ENCODE measurements around the gene PHC2. TPM values are rescaled to one million over a fixed set of nuclear protein-coding genes. Genes with fewer than 3 reads are reported as not detected.

The PHC2 gene
- total RNA-seq, 1 donor from 2014 or later: 35.5 TPM

DNA sequence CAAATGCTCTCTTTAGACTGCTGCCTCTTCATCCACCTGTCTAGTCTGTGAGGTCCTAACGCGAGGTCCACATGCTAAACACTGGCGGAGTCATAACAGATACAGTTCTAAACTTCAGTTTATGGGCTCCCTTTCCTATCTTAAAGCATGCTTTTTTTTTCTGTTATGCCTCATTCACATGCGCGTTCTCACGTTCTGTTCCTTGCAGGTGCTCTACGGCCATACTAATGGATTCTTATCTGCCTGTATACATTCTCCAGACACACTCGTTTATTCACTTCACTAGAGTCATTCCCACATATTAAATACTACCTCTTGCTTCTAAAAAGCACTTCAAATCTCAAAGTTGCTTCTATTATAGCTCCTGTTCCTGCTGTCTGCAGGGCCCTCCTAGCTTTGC lies 38.7 kb downstream of the PHC2 start:
- FAIRE-seq (no peak), DNase-seq (ENCODE audit: low spot score in 2 of 2) (no peak)

DNA sequence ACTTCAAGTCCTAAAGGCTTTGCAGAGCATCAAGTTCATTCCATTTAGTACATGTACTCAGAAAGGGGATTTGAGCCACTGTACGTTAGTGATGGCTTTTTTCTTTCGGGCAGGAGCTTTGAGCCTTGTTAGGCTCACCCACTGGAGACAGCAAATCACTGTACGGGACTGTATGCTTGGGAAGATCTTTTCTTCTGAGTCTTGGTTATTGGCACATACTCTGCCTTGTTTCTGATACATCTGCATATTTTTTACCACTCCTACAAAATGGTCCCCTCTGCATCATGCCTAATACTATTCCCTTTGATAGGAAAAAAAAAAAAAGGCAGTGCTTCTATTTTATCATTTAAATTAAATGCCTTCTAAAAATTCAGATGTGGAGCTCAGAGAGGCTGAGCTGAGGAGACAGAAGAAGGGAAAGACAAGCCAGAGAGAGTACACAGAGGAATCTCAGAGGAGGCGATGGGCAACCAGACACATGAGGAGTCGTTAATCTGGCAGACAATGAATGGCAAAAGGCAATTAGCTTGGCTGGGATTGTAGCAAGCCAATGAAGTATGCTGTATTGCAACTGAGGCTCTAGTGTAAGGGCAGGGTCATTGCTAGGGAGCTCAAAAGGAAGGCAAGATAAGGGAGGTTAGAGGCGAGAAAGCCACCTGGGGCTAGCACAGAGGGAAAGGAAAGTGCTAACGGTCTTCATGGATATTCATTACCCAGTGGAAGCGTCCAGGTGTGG lies 39.4 kb downstream of the PHC2 start:
- FAIRE-seq (no peak), DNase-seq (ENCODE audit: low spot score in 2 of 2) (no peak)

DNA sequence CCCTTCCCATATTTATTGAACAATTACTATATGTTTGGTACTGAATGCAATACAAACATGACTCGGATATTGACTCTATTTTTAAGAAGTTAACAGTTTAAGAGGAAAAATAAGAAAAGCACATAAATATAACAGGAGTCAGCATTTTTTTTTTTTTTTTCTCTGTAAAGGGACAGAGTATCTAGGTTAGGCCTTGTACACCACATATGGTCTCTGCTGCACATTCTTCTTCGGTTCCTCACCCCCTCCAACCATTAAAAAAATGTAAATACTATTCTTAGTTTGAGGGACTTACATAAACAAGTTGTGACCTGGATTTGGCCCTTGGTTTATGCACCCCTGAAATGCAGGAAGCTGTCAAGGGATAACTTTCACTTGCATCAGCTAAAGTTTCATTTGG lies 40.4 kb downstream of the PHC2 start:
- DNase-seq (ENCODE audit: low spot score in 2 of 2): no peak

DNA sequence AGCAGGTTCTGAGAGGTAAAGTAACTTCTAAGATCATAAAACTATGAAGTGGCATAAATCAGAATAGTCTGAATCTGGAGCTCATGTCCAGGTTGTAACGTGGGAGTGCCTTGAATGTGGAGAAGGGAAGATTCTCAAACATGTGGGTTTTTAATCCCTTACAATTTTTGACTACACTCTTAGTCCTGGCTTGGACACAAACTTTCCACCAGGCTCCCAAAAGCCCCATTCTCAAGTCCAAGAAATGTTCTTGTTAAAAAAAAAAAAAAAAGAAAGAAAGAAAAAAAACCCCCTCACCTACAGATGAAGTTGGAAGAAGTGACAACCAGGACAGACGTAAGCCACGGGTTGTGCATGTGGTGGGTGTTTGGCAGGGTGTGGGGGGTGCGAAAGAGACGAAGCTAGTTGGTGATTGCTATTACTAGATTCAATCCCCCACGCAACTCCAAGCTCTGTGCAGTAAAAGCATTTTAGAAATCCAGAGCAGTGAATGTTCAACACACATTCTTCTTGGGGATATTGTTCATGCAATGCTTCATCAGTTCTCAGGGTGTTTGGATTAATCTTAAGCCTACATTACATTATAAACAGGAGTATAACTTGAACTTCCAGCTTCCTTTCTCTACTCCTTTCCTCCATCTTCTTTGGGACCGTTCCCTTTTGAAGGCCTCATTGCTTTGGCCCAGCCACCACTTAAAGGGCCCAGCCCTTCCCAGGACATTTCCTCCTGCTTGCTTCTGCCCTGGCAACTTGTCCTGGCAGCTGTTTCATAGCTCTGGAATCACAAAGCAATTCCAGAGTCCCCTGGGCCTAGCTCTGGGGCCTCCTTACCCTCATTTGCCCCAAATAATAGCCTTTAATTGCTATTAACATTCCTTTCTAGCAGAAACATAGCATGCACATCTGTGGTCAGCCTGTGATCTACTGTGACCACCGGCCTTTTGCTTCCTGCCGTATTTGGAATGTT lies 41.8 kb downstream of the PHC2 start:
- DNase-seq (ENCODE audit: low spot score in 2 of 2) (no peak), FAIRE-seq (no peak)

More for the DNA sequence above, 40.4 kb downstream of the PHC2 start:
- FAIRE-seq: no peak

DNA sequence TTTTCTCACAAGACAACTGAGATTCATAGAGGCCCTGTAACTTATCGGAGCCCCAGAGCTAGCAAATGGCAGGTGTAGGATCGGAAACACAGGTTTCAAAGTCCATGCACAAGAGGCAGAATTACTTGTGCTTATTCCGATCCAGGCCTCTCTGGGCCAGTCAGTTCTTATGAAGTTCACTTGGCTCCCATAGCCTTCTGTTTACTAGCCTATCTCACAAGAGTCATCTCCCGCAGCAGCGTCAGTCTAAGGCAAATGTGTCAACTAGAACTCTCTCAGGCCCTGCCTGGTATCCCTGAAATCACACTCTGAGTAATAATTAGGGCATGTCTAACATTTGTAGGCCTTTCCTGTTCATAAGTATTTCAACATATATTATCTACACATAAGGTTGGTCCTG lies 43.3 kb downstream of the PHC2 start:
- FAIRE-seq (no peak), DNase-seq (ENCODE audit: low spot score in 2 of 2) (no peak)

DNA sequence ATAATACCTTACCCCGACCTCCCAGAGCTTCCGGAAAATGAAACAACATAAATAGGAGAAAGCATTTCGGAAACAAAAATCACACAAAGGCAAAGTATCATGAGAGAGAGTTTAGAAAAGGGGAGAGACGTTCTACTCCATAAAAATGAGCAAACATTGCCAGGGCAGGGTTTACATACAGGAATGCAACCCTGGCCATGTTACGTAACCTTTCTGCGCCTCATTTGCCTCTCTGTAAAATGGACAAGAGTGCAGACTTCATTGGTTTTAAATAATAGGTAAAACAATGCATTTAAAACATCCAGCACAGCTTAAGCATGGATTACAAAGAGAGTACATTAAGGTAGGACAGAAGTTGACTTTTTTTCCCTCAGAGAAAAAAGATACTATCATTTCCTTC lies 45.6 kb downstream of the PHC2 start:
- DNase-seq (ENCODE audit: low spot score in 2 of 2) (no peak), FAIRE-seq (no peak)

DNA sequence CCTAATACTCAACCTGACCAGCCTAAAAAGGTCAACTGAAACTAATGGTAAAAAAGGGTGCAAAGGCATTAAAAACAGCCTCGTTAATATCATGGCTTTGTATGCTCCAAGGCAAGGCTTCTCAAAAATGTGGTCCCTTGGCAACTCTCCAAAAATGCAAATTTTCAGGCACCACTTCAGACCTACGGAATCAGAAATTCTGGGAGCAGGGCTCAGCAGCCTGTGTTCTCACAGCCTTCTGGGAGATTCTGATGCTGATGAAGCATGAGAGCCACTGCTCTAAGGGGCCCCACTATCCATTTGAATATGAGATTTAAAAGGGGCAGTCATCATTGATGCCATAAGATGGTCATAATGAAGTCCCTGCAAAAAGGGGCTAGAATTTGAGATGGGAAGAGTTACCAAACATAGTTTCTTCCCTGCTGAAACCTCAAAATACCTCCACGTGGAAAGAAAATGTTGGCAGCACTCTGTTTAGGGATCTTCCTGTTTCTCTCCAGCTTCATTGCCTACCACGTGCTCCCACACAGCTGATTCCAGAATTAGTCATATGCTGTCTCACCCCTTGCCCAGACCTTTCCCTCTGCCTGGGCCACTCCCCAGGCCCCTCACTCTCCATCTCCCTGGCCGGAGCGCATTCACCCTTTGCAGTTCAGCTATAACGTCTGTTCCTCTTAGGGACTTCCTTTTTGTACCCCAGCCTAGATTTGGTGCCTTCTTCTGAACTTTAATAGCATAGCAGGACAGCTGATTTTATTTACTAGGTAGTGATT lies 46.7 kb downstream of the PHC2 start:
- FAIRE-seq: no peak

DNA sequence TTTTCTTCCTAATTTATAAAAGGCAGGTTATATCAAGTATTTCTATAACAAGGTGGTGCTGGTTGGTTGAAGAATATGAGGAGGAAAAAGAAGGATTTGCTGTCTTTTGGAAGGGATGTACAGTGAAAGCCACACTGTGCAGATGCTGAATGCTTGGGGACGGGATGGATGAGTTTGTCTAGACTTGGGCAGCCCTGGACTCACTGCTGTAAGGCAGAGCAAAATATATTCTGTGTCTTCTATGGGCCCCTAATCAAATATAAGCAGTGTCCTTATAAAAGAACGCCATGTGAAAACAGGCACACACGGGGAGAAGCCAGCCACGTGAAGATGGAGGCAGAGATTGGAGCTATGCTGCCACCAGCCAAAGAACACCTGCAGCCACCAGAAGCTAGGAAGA lies 47.4 kb downstream of the PHC2 start:
- FAIRE-seq: no peak
- DNase-seq (ENCODE audit: low spot score in 2 of 2): no peak

More for the DNA sequence above, 46.7 kb downstream of the PHC2 start:
- DNase-seq (ENCODE audit: low spot score in 2 of 2): no peak

DNA sequence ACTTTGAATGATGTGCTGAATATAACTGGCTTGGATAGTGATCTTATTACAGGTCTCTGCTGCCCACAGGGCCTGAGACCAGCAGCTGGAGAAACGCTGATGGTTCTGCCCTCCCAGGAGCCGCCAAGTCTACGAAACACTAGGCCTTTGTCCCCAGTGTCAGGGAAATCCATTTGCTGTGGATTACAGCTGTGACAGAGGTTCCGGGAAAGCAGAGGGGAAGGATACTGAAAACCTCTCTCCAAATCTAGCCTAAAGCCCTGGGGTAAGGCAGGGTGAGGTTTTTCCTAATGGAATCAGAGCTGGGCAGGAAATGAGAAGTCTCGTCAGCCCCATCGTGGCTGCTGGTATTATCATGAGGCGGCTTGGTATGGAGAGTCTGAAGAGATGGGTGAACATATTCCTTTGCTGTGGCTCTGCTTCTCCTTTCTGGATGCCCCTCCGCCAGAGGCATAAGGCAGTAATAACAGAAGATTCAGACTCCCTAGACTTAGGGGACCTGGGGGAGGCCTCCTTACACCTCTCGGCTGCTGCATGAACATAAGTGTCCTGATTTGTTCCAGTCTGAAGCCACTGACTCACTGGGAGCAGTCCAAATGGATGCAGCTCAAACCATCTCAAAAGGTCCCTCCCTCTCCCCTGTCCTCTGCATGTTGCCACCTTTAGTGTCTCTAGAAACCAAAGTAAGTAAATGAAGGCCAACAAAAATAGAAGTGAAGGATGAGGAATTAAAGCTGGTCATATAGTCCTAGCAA lies 48.1 kb downstream of the PHC2 start:
- no peak for FAIRE-seq
- no peak for DNase-seq (ENCODE audit: low spot score in 2 of 2)

DNA sequence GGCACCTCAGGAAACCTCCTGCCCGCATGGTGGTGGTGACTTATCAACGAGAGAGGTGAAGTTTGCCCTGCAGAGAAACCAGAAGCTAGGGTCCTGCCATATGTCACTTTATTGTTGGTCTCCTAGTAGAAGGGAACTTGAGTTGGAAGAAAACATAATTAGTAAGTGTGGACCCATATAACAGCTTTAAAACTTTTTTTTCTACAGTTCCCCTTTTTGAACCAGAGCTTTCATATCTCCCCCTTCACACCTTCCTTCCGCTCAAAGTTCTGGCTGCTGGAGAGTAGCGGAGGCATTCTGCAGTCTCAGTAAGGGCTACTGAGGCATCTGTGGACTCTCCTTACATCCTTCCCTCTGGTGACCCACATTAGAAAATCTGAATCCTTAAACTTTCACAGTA lies 48.9 kb downstream of the PHC2 start:
- DNase-seq (ENCODE audit: low spot score in 2 of 2) (no peak), FAIRE-seq (no peak)

DNA sequence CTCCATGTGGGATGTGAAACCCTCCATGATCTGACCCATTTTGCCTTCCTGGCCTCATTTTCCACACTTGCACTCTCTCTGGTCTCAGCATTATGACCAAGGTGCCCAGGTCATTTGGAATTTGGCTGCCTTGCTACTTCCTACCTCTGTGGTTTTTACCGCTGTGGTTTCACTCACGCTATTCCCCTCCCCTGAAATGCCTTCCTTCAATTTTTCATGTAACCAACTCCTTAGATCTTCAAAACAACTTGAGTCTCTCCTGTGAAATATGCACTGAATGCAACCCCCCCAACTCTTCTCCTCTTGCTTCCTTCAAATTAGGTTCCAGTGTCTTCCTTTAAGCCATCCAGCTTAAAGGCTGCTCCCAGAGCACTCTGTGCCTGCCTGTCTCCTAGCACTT lies 50.1 kb downstream of the PHC2 start:
- no peak for DNase-seq (ENCODE audit: low spot score in 2 of 2)
- no peak for FAIRE-seq

DNA sequence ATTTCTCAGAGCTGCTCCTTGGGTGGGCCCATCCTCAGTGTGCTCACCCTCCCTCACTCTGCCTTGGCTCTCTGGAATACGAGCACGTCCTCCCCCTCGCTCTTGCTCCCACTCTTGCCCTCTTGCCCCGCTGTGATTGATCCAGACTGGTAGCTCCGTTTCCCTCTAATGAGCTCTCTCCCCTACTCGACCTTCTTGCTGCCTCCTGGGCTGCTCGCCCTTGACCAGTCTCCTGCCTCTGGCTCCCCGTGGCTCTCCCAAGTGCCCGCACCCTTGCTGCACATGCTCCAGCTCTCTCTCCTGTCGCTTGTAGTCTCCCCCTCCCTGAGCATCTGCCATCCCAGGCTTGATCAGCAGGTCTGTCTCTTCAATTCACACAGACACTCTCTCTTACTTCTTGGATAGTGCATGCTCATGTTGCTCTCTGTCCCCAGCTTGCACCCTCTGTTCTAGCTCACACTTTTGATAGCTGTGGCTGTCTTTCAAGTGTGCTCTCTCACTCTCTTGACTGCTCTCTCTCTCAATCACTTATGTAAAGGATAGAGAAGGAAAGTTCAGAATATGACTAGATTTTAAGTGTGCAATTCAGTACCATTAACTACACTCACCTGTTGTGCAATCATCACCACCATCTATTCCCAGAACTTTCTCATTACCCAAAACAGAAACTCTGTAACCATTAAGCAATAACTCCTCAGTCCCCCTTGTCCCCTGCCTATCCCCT lies 51.1 kb downstream of the PHC2 start:
- DNase-seq (ENCODE audit: low spot score in 2 of 2) (no peak), FAIRE-seq (no peak)

DNA sequence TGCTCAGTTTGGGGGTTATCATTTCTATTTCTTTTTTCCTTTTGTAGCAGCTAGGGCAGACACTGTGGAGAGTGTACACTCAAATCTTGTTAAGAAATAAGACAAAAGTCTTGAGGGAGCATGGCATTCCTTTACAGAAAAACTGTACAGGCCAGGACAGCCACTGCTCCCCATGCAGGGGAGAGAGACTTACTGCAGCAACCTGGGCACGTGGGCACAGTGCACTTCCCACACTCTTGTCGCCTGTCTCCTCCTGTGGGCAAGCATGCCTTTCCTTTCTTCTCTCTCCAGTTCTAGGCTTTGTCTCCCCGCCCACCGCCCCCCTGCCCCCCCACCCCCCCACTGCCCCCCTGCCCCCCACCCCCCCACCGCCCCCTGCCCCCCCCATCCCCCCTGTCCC lies 51.9 kb downstream of the PHC2 start:
- DNase-seq (ENCODE audit: low spot score in 2 of 2) (no peak), FAIRE-seq (no peak)

DNA sequence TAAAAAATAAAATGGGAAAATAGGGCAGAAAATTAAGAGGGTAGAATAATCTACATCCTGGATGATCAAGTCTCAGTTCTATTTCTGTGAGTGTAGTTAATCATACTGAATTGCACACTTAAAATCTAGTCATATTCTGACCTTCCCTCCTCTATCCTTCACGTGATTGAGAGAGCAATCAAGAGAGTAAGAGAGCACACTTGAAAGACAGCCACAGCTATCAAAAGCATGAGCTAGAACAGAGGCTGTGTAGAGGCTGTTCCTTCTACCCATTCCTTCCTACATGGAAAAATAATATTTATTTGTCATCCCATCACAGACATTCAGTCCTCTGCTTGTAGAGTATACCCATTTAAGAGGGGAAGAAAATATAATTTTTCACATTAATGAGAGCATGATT lies 52.4 kb downstream of the PHC2 start:
- no peak for FAIRE-seq
- no peak for DNase-seq (ENCODE audit: low spot score in 2 of 2)

DNA sequence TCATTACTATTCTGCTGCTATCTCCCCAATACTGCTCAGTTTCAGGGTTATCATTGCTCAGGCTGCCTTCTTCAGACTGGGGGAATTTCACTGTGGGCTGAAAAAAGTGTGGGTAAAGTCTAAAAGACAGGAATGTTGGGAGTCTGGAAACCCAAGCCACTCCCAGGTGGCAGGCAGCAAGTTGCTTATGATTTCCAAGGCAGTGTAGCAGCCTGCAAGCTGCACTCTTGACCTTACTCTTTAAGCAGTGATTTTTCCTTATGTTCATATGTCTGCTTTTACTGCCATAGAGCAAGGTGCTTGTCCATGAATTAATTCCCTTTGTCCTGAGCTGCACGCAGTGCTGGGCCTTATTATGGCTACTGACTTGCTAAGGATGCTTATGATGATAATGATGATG lies 53.1 kb downstream of the PHC2 start:
- DNase-seq (ENCODE audit: low spot score in 2 of 2): no peak
- no peak for FAIRE-seq

DNA sequence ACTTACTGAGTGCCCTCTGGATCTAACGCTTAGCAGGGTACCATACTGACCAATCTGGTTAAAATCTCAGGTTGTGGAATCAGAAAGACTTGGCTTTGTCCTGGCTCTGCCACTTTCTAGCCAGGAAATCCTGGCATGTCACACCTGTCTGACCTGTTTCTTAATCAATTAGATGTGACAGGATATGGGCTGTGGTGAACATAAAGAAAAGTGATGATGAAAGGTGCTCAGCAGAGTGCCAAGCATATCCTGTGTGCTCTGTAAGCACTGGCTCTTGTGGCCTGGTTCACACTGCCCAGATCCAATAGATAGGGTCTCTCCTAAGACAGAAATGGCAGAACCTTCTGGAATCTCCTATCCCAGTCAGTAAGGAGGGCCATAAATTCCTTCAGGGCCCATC lies 53.9 kb downstream of the PHC2 start:
- no peak for FAIRE-seq
- no peak for DNase-seq (ENCODE audit: low spot score in 2 of 2)

DNA sequence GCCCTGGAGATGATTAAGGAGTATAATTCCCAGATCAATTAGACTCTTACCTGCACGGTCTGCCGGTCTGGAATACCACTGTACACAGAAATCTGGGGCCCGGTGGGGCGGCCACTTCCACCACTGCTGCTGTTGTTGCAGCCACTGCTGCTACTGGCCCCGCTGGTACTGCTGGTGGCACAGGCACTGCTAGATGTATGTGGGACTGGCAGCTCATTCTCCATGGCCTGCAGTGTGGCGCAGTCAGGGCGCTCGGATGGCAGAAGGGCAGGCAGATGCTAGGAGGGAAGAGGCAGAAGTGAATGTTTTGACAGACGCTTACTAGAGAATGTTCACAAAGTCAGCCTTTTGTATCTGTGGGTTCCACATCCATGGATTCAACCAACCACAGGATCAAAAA lies 55.6 kb downstream of the PHC2 start:
- no peak for DNase-seq (ENCODE audit: low spot score in 2 of 2)

DNA sequence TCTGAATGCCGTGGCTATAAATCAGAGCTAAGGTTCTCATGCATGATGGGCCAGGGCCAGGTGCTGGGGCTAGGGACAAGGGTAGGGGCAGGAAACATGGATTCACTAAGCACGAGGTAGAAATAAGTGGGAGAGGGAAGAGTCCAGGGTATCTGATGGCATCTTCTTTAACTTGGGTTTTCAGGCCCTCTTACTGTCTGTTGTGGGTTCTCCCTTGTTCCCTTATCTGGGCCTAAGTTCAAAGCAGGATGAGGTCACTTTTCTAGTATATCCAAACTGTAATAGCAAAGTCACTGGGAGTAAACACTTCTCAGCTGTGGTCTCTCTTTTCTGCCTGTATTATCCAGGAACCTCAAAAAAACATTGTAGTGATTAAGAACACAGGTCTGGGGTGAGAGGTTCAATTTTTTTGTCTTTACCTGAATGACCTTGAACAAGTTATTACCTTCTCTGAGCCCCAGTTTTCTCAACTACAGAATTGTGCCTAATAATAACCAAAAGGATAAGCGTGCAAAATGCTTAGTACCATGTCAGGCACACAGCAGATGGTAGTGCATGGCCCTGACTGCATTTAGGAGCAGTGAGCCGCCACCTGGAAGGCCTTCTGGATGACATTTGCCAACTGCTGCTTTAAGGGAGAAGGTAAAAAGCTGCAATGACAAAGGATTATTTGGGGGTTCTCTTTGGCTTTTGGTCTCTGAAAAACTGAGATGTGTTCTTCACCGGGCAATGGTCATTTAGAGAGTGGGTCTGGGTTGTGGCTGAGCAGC lies 56.4 kb downstream of the PHC2 start:
- FAIRE-seq: no peak
- no peak for DNase-seq (ENCODE audit: low spot score in 2 of 2)

More for the DNA sequence above, 55.6 kb downstream of the PHC2 start:
- FAIRE-seq: no peak

DNA sequence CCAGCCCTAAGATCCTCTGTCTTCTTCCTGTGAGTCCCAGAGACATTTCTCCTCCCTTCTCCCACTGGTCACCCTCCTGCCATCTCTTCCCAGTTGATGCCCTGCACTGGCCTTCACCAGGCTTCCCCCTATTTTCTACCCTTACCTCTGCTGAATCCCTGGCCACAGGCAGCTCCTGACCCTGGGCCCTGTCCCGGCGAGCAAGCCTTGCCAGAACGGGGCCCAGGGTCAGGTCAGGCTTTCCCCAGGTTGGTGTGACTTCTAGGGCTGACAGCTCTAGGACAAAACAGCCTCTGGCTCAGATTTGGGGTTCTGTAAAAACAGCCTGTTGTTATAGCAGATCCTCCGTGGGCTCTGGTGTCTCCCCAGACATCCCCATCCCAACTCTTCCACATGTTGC lies 57.3 kb downstream of the PHC2 start:
- DNase-seq (ENCODE audit: low spot score in 2 of 2): no peak
- no peak for FAIRE-seq

All from frontal cortex (tissue), 4 donors.